ENCODE measurements around the gene MEI1.

DNA sequence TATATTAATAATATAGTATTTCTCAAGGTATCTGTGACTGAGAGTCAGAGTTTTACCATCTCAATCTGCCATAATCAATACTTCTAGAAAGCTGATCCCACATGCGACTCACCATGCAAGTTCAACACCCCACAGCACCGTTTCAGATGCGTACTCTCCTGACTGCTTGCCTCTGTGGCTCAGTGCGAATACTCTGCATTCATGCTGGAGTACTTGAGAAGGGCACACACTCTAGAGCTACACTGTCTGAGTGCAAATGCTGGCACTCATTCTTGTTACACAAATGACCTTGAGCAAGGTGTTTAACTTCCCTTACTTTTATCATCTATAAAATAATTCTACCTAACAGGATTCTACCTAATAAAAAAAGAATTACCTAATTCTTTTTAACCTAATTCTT, 23.2 kb upstream of the MEI1 start:
- TF ChIP-seq, protein P1, sequence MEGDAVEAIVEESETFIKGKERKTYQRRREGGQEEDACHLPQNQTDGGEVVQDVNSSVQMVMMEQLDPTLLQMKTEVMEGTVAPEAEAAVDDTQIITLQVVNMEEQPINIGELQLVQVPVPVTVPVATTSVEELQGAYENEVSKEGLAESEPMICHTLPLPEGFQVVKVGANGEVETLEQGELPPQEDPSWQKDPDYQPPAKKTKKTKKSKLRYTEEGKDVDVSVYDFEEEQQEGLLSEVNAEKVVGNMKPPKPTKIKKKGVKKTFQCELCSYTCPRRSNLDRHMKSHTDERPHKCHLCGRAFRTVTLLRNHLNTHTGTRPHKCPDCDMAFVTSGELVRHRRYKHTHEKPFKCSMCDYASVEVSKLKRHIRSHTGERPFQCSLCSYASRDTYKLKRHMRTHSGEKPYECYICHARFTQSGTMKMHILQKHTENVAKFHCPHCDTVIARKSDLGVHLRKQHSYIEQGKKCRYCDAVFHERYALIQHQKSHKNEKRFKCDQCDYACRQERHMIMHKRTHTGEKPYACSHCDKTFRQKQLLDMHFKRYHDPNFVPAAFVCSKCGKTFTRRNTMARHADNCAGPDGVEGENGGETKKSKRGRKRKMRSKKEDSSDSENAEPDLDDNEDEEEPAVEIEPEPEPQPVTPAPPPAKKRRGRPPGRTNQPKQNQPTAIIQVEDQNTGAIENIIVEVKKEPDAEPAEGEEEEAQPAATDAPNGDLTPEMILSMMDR (conservative IDR thresholded peaks at IDR 0.05) = no peak
- no peak for TF ChIP-seq ZFX (IDR thresholded peaks at IDR 0.05)

Data from C4-2B (cell line).